Measurements from ENCODE around the gene COLEC11. TPM values are rescaled to one million over a fixed set of nuclear protein-coding genes. Genes with fewer than 3 reads are reported as not detected.

COLEC11 gene
- total RNA-seq, 1 experiment from 2014 or later: 0.39 TPM

DNA sequence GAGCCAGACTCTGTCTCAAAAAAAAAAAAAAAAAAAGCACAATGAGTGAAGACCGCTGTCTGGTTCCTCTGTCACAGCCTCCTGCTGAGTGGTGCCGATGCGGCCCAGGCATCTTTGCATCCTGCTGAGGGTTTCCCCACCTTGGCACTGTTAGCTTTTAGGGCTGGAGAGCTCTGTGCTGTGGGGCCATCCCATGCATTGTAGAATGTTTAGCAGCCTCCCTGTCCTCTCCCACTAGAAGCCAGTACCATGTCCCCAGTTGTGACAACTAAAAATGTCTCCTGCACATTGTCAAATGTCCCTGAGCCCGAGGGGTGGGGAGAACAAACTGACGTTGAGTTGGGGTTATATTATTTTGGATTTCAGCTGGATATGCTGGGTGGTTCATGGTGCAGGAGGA, 7.9 kb upstream of the COLEC11 start:
- Mint-ChIP-seq H3K4me1 (no peaks in the 10 kb centered on the region), H3K27me3 (ENCODE audit: low read depth) (no peaks in the 10 kb centered on the region), H3K36me3 (ENCODE audit: insufficient read depth in 1 of 3, low read depth in 3 of 3) (peaks cover 6 to 37% (median 19%) of the 10 kb centered on the region in 3 experiments), H3K4me3 (no peak overlapping the region), H3K9me3 (peaks cover 4% of the 10 kb centered on the region in 2 experiments), H3K27ac (no peak overlapping the region)
- H2BK120ac ChIP-seq (ENCODE audit: low read depth, low read length, poor library complexity, severe bottlenecking): no peak overlapping the region
- H2BK5ac ChIP-seq (ENCODE audit: insufficient read length, low read length): no peak overlapping the region
- H3K4ac ChIP-seq (ENCODE audit: low read depth, low read length): no peak overlapping the region
- TF ChIP-seq, protein P1, sequence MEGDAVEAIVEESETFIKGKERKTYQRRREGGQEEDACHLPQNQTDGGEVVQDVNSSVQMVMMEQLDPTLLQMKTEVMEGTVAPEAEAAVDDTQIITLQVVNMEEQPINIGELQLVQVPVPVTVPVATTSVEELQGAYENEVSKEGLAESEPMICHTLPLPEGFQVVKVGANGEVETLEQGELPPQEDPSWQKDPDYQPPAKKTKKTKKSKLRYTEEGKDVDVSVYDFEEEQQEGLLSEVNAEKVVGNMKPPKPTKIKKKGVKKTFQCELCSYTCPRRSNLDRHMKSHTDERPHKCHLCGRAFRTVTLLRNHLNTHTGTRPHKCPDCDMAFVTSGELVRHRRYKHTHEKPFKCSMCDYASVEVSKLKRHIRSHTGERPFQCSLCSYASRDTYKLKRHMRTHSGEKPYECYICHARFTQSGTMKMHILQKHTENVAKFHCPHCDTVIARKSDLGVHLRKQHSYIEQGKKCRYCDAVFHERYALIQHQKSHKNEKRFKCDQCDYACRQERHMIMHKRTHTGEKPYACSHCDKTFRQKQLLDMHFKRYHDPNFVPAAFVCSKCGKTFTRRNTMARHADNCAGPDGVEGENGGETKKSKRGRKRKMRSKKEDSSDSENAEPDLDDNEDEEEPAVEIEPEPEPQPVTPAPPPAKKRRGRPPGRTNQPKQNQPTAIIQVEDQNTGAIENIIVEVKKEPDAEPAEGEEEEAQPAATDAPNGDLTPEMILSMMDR (conservative IDR thresholded peaks at IDR 0.05): no peak
- no peak overlapping the region for H2BK15ac ChIP-seq (ENCODE audit: low read depth, low read length)
- no peak overlapping the region for H4K91ac ChIP-seq (ENCODE audit: insufficient read length, low read depth, low read length)
- no peaks in the 10 kb centered on the region for H3K79me2 ChIP-seq (ENCODE audit: insufficient read depth, low read length)
- no peaks in the 10 kb centered on the region for H4K20me1 ChIP-seq (ENCODE audit: control insufficient read depth, insufficient read depth, insufficient read length)
- no peak overlapping the region for H3T11ph ChIP-seq (ENCODE audit: low read length)
- no peak overlapping the region for H2AFZ ChIP-seq (ENCODE audit: low read length)
- no peak overlapping the region for H2BK20ac ChIP-seq (ENCODE audit: low read depth, low read length, poor library complexity, severe bottlenecking)
- no peak overlapping the region for H4K5ac ChIP-seq (ENCODE audit: insufficient read length, low read depth, low read length)
- no peak overlapping the region for H3K4me2 ChIP-seq (ENCODE audit: insufficient read depth, insufficient read length, low read length)
- no peak overlapping the region for H2AK5ac ChIP-seq (ENCODE audit: insufficient read length, low read length)
- H3K14ac ChIP-seq (ENCODE audit: insufficient read depth, low read length): no peak overlapping the region
- H3K27me3 ChIP-seq (ENCODE audit: insufficient read depth, low read length): no peaks in the 10 kb centered on the region
- no peak overlapping the region for H3K23ac ChIP-seq (ENCODE audit: insufficient read length, low read depth, low read length)
- H4K8ac ChIP-seq (replicated peaks; ENCODE audit: insufficient read length, low read depth, low read length): no peak overlapping the region
- H3K18ac ChIP-seq (ENCODE audit: insufficient read length, low read depth, low read length): no peak overlapping the region
- H3K56ac ChIP-seq (ENCODE audit: insufficient read length, low read depth, low read length): no peak overlapping the region
- WGBS (ENCODE audit: extremely low coverage, insufficient read length, low lambda C conversion rate): no CpG with 5 or more reads among the region's 5 CpGs
- H2BK12ac ChIP-seq (ENCODE audit: insufficient read length, low read depth, low read length): no peak overlapping the region
- no peak overlapping the region for H3K9ac ChIP-seq (ENCODE audit: extremely low read depth, insufficient read length, low read length)
- H3K79me1 ChIP-seq (ENCODE audit: insufficient read depth, low read depth, low read length, poor library complexity, severe bottlenecking): no peaks in the 10 kb centered on the region
- no peak overlapping the region for H3K27ac ChIP-seq (ENCODE audit: insufficient read length, low read depth, low read length)
- H3K4me1 ChIP-seq (ENCODE audit: insufficient read depth, low read length): no peaks in the 10 kb centered on the region
- no peaks in the 10 kb centered on the region for H3K23me2 ChIP-seq (ENCODE audit: insufficient read length, low read depth, low read length, poor library complexity, severe bottlenecking)
- no peaks in the 10 kb centered on the region for H3K9me3 ChIP-seq (ENCODE audit: control insufficient read depth, low read depth, low read length)
- DNase-seq: no peak

Measured in H9 (cell line).